ENCODE measurements around the gene SLC24A3.

The SLC24A3 gene

GRCh38 chr20:19615629-19616028, 403.2 kb downstream of the SLC24A3 start:
- Histone ChIP-seq H3K36me3 (ENCODE audit: control insufficient read depth, insufficient read depth, low read length) (no peaks in the 10 kb centered on the region), H3K4me3 (replicated peaks; ENCODE audit: low read depth, low read length) (no peak overlapping the region), H3K27me3 (replicated peaks; ENCODE audit: control insufficient read depth, insufficient read depth, low read length) (peaks cover 1% of the 10 kb centered on the region)
- no peak for DNase-seq (ENCODE audit: extremely low read depth, insufficient read length)
- TF ChIP-seq CTCF (IDR thresholded peaks at IDR 0.05; ENCODE audit: insufficient read depth, low read length, poor library complexity, severe bottlenecking) = no peak

- no peaks in the 10 kb centered on the region for H3K36me3 ChIP-seq (ENCODE audit: control insufficient read depth, insufficient read depth, low read length)
- peaks cover 1% of the 10 kb centered on the region for H3K27me3 ChIP-seq (replicated peaks; ENCODE audit: control insufficient read depth, insufficient read depth, low read length)
- no peak for DNase-seq (ENCODE audit: extremely low read depth, insufficient read length)
- H3K4me3 ChIP-seq (replicated peaks; ENCODE audit: low read depth, low read length) = no peak overlapping the region
- no peak for TF ChIP-seq CTCF (IDR thresholded peaks at IDR 0.05; ENCODE audit: insufficient read depth, low read length, poor library complexity, severe bottlenecking)
Observed at GRCh38 chr20:19616081-19616480, 403.6 kb downstream of the SLC24A3 start.

GRCh38 chr20:19616620-19617019, 404.2 kb downstream of the SLC24A3 start:
- H3K36me3 ChIP-seq (ENCODE audit: control insufficient read depth, insufficient read depth, low read length) = no peaks in the 10 kb centered on the region
- TF ChIP-seq CTCF (IDR thresholded peaks at IDR 0.05; ENCODE audit: insufficient read depth, low read length, poor library complexity, severe bottlenecking) = no peak
- no peak for DNase-seq (ENCODE audit: extremely low read depth, insufficient read length)
- H3K27me3 ChIP-seq (replicated peaks; ENCODE audit: control insufficient read depth, insufficient read depth, low read length) = peaks cover 1% of the 10 kb centered on the region
- no peak overlapping the region for H3K4me3 ChIP-seq (replicated peaks; ENCODE audit: low read depth, low read length)

GRCh38 chr20:19617256-19617655, 404.8 kb downstream of the SLC24A3 start:
- DNase-seq (ENCODE audit: extremely low read depth, insufficient read length) = no peak
- no peaks in the 10 kb centered on the region for H3K36me3 ChIP-seq (ENCODE audit: control insufficient read depth, insufficient read depth, low read length)
- TF ChIP-seq CTCF (IDR thresholded peaks at IDR 0.05; ENCODE audit: insufficient read depth, low read length, poor library complexity, severe bottlenecking) = no peak
- no peak overlapping the region for H3K4me3 ChIP-seq (replicated peaks; ENCODE audit: low read depth, low read length)
- peaks cover 1% of the 10 kb centered on the region; the same call in 1 of the 2 replicates for H3K27me3 ChIP-seq (replicated peaks; ENCODE audit: control insufficient read depth, insufficient read depth, low read length)

GRCh38 chr20:19618711-19619110, 406.3 kb downstream of the SLC24A3 start:
- Histone ChIP-seq H3K36me3 (ENCODE audit: control insufficient read depth, insufficient read depth, low read length) (no peaks in the 10 kb centered on the region), H3K4me3 (replicated peaks; ENCODE audit: low read depth, low read length) (no peak overlapping the region)
- TF ChIP-seq CTCF (IDR thresholded peaks at IDR 0.05; ENCODE audit: insufficient read depth, low read length, poor library complexity, severe bottlenecking) = no peak

GRCh38 chr20:19619904-19620430, 407.5 kb downstream of the SLC24A3 start:
- no peaks in the 10 kb centered on the region for H3K36me3 ChIP-seq (ENCODE audit: control insufficient read depth, insufficient read depth, low read length)
- no peak for TF ChIP-seq CTCF (IDR thresholded peaks at IDR 0.05; ENCODE audit: insufficient read depth, low read length, poor library complexity, severe bottlenecking)
- no peak for DNase-seq (ENCODE audit: extremely low read depth, insufficient read length)
- H3K27me3 ChIP-seq (replicated peaks; ENCODE audit: control insufficient read depth, insufficient read depth, low read length) = peaks cover 1% of the 10 kb centered on the region; the same call in 1 of the 2 replicates
- H3K4me3 ChIP-seq (replicated peaks; ENCODE audit: low read depth, low read length) = no peak overlapping the region

More at GRCh38 chr20:19618711-19619110, 406.3 kb downstream of the SLC24A3 start:
- peaks cover 1% of the 10 kb centered on the region; the same call in 1 of the 2 replicates for H3K27me3 ChIP-seq (replicated peaks; ENCODE audit: control insufficient read depth, insufficient read depth, low read length)
- no peak for DNase-seq (ENCODE audit: extremely low read depth, insufficient read length)
